DND-41 (cell line): ENCODE measurements around the gene CCL17.

Source experiments
- CTCF ChIP-seq: IDR thresholded peaks from 2 replicates; pipeline ENCODE4 v1.5.1; 2012; ENCODE audit warnings: borderline replicate concordance, low read length, moderate library complexity, mild to moderate bottlenecking; ENCODE audit not compliant: poor library complexity, severe bottlenecking; ENCODE audit errors: extremely low read depth
- EZH2 ChIP-seq: IDR thresholded peaks from 3 replicates; pipeline ENCODE4 v1.6.1; 2012; ENCODE audit warnings: borderline replicate concordance, low read depth, mild to moderate bottlenecking, moderate library complexity, low read length, inconsistent platforms; ENCODE audit not compliant: severe bottlenecking

GRCh38 chr16:57392694-57393093 lies 11.9 kb upstream of the CCL17 start:
- no peak for TF ChIP-seq CTCF
- no peak for TF ChIP-seq EZH2
